ENCODE results near the gene GRB14.

GRCh38 chr2:164597983-164598382 is 23.3 kb downstream of the GRB14 start:
- TF ChIP-seq CTCF (IDR thresholded peaks at IDR 0.05; ENCODE audit: insufficient read depth, low read depth, low read length): no peak
- no peak for TF ChIP-seq EZH2 (IDR thresholded peaks at IDR 0.05; ENCODE audit: insufficient read depth, low read length)
